Measurements from ENCODE around the gene PRDM10.
"Not testable (repeated sequence)": the region's sequence is repeated elsewhere in the genome, so short reads cannot be mapped to it uniquely, and the experiment has no call there.

Gene PRDM10

GRCh38 chr11:129917231-129917630, 85.4 kb downstream of the PRDM10 start:
- no peak for DNase-seq (ENCODE audit: low read depth in 2 of 2, low spot score in 1 of 2)

GRCh38 chr11:129911298-129911697, 91.3 kb downstream of the PRDM10 start:
- no peak for DNase-seq (ENCODE audit: low read depth in 2 of 2, low spot score in 1 of 2)

GRCh38 chr11:129910360-129910759, 92.3 kb downstream of the PRDM10 start:
- no peak for DNase-seq (ENCODE audit: low read depth in 2 of 2, low spot score in 1 of 2)

- DNase-seq (ENCODE audit: low read depth in 2 of 2, low spot score in 1 of 2), result no peak
Measured at GRCh38 chr11:129905402-129905801, 97.2 kb downstream of the PRDM10 start.

GRCh38 chr11:129896062-129896461, 106.6 kb downstream of the PRDM10 start:
- no peak for DNase-seq (ENCODE audit: low read depth in 2 of 2, low spot score in 1 of 2)

- DNase-seq (ENCODE audit: low read depth in 2 of 2, low spot score in 1 of 2), result peak; percentile 70 to 73
Measured at GRCh38 chr11:129895126-129896041, 107.3 kb downstream of the PRDM10 start, which contains the start of gene NFRKB. Gene NFRKB, minus strand, starts transcription at chr11:129895578. Its CDS starts 2,729 bp downstream, at chr11:129892849.

GRCh38 chr11:129894278-129895125, 108.1 kb downstream of the PRDM10 start:
- no peak for DNase-seq (ENCODE audit: low read depth in 2 of 2, low spot score in 1 of 2)

- DNase-seq (ENCODE audit: low read depth in 2 of 2, low spot score in 1 of 2), result no peak
Measured at GRCh38 chr11:129888451-129888850, 114.2 kb downstream of the PRDM10 start.

GRCh38 chr11:129885381-129885780, 117.3 kb downstream of the PRDM10 start:
- DNase-seq (ENCODE audit: low read depth in 2 of 2, low spot score in 1 of 2), result no peak

GRCh38 chr11:129884581-129884980, 118.1 kb downstream of the PRDM10 start:
- no peak for DNase-seq (ENCODE audit: low read depth in 2 of 2, low spot score in 1 of 2)

GRCh38 chr11:129881570-129882170, 121.0 kb downstream of the PRDM10 start:
- DNase-seq (ENCODE audit: low read depth in 2 of 2, low spot score in 1 of 2), result no peak

GRCh38 chr11:129880311-129880710, 122.3 kb downstream of the PRDM10 start:
- no peak for DNase-seq (ENCODE audit: low read depth in 2 of 2, low spot score in 1 of 2)

GRCh38 chr11:129871914-129872313, 130.7 kb downstream of the PRDM10 start:
- no peak for DNase-seq (ENCODE audit: low read depth in 2 of 2, low spot score in 1 of 2)

GRCh38 chr11:129868626-129869025, 134.0 kb downstream of the PRDM10 start:
- not testable (repeated sequence) for DNase-seq (ENCODE audit: low read depth in 2 of 2, low spot score in 1 of 2)

GRCh38 chr11:129866311-129866710, 136.3 kb downstream of the PRDM10 start:
- no peak for DNase-seq (ENCODE audit: low read depth in 2 of 2, low spot score in 1 of 2)

GRCh38 chr11:129865701-129866100, 136.9 kb downstream of the PRDM10 start:
- DNase-seq (ENCODE audit: low read depth in 2 of 2, low spot score in 1 of 2), result no peak

- DNase-seq (ENCODE audit: low read depth in 2 of 2, low spot score in 1 of 2), result no peak
Measured at GRCh38 chr11:129864811-129865210, 137.8 kb downstream of the PRDM10 start.

- DNase-seq (ENCODE audit: low read depth in 2 of 2, low spot score in 1 of 2), result no peak
Measured at GRCh38 chr11:129861702-129862522, 140.7 kb downstream of the PRDM10 start.

- no peak for DNase-seq (ENCODE audit: low read depth in 2 of 2, low spot score in 1 of 2)
Measured at GRCh38 chr11:129856036-129856435, 146.6 kb downstream of the PRDM10 start.

GRCh38 chr11:129855086-129855485, 147.5 kb downstream of the PRDM10 start:
- DNase-seq (ENCODE audit: low read depth in 2 of 2, low spot score in 1 of 2), result no peak

Data from stimulated activated CD8-positive, alpha-beta memory T cell treated with anti-CD3 and anti-CD28 coated beads, Interleukin-4, amount 100 ng/mL, for 4 hours (primary cell).